Stimulated activated CD4-positive, alpha-beta T cell treated with anti-CD3 and anti-CD28 coated beads, Interleukin-12 subunit alpha, Interleukin-12 subunit beta, amount 100 ng/mL, for 48 hours (primary cell): Measurements from ENCODE around the gene TEX19.

ENCODE experiments used
- DNase-seq, 3 donors: peaks; one replicate each; pipeline ENCODE4 v3.0.0-alpha.2; 2020; ENCODE audit warnings: low read depth in 2 of 3, low spot score in 1 of 3

Gene TEX19

GRCh38 chr17:82388922-82389283 is 29.9 kb downstream of the TEX19 start:
- DNase-seq, result no peak

DNA sequence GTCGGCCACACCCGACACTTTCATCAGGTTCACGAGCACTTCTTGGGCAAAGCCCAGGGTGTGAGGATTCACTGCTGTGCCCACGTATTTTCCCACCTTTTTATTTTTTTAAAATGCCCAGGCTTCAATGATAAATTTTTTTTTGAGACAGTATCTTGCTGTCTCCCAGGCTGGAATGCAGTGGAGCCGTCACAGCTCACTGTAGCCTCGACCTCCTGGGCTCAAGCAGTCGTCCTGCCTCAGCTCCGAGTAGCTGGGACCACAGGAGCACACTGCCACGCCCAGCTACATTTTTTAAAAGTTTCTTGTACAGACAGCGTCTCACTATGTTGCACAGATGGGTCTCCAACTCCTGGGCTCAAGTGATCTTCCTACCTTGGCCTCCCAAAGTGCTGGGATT is 30.3 kb downstream of the TEX19 start:
- DNase-seq, result no peak

- DNase-seq, result no peak
Measured at GRCh38 chr17:82390015-82390859, 31.2 kb downstream of the TEX19 start.

DNA sequence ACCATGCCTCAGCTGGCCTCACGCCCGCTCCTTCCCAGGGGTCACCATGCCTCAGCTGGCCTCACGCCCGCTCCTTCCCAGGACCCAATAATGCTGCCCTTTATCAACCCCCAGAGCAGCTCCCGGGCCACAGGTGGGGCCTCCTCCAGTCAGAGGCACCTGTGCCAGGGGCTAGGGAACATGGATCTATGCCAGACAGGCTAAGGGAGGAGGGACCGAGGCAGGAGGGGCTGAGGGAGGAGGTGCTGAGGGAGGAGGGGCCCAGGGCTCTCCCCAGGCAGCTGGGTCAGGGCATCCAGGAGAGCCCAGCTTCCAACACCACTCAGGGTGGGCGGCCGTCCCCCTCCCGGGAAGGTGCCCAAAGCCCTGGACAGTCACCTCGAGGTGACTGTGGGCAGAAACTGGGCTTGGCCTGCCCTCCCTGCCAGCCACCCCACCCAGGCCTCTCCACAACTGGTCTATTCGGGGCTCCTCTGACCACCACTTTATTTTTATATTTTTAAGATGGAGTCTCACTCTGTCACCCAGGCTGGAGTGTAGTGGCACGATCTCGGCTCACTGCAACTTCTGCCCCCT is 31.9 kb downstream of the TEX19 start:
- DNase-seq, result no peak

- DNase-seq, result no peak
Measured at GRCh38 chr17:82391496-82392066, 32.5 kb downstream of the TEX19 start.

DNA sequence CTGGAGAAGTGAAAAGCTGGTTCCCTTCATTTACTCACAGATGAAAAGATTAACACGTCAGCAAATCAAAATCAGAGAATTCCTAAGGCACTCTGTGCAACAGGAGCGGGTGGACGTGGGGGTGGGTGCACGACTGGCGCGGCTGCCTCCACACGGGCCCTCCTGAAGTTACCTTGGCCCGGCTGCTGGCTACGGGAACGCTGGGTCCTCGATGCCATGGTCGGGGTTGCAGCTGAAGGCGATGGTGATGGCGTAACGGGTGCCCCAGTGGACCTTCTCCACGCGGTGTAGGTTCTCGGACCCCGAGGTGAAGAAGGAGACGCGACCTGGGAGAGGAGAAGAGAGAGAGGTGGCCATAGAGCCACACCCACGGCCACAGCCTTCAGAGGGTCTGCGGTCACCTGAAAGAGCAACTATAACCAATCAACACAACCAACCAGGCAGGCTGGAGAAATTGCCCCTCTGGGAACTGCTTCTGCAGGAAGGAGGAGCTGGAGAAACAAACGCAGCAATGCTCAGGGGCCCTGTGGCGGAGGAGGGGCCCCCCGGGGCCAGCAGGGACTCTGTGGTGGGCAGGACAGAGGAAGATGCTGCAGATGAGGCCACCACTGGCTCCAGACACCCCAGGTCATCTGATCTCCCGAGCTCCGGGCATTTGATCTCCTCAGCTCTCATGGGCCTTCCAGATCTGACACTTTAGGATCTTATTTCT is 33.3 kb downstream of the TEX19 start:
- DNase-seq, result no peak

DNA sequence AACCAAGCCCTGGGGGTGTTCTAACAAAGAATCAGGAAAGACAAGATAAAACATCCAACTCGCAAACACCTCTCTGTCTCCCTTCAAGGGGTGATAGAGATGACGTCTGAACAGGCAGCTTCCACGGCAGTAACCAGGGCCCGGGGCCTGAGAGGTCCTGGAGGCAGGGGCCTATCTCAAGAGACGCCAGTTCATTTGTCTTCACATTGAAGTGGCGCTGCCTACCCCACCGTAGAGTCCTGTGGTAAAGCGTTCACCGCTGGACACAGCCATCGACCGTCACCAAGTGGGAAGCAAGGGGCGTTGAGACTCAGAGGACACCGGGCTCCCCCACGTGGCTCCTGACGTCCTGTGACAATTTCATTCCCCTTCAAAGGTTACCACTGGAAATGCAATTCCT is 33.9 kb downstream of the TEX19 start:
- no peak for DNase-seq

- no peak for DNase-seq
Measured at GRCh38 chr17:82394278-82394677, 35.2 kb downstream of the TEX19 start.

DNA sequence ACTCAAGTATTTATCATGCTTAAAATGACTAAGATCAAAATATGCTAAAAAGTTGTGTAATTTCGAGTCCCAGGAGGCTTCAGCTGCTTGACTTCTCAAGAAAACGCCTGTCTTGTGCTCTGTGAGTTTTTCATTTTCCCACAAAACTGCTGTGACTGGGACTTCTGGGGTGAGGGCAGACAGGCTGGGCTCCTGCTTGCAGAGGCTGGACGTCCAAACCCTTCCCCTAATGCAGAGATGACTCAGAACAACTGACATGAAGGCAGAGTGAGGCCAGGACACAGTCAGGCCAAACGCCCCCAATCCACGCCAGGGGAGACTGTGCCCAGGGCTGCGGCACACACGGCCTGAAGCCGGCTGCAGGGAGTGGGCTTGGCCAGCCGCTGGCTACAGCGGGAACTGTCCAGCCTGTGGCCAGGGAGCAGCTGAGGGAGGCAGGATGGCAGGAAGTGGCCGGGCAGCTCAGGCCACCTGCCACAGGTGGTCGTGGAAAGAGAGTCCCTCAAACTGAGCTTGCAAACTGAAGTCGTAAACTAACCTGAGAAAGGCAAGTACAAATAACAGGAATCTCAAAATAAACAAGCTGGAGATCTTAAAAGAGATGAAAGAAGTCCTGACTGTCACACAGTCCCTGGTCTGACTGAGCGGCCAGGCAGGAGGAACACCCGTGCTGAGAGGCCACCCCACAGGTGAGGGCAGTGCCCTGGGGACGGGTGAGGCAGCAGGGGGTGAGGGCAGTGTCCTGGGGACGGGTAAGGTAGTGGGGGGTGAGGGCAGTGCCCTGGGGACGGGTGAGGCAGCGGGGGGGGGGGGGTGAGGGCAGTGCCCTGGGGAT is 37.8 kb downstream of the TEX19 start:
- no peak for DNase-seq

DNA sequence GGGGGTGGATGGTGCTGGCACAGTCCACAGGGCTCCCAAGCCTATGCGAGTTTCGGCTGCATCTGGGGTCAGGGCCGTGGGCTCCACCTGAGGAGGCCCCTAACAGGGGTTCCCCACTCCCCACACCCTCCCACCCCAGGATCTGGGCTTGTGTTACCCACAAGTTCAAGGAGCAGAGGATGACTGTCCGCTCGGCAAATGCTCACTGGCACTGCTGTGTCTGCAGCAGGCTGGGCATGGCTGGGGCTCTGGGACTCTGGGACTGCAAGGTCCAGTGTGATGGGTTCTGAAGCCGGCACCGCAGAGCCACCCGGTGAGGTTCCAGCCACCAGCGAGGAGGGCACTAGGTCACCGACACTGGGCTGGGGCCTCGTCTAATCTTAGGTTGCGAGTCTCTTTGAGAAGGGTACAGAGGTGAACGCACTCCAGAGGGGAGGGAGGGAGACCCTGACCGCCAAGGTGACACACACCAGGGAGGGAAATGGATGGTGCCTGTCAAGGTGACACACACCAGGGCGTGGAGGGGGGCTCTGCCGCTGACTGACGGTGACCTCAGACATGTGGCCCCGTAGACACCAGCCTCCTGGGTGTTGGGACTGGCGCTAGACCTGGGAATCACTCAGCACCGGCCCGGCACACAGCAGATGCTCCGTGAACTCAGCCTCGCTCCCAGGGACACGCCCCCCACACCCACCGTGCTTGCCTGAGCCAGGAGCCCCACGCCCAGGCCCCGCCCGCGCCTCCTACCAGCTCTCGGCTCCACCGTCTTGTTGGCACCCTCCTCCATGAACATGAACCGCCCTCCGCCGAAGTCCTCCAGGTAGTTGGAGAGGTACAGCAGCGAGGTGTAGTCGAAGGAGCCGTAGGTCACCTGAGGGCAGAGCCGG is 38.6 kb downstream of the TEX19 start:
- no peak for DNase-seq

GRCh38 chr17:82399041-82399441 is 40.0 kb downstream of the TEX19 start:
- DNase-seq, result no peak

DNA sequence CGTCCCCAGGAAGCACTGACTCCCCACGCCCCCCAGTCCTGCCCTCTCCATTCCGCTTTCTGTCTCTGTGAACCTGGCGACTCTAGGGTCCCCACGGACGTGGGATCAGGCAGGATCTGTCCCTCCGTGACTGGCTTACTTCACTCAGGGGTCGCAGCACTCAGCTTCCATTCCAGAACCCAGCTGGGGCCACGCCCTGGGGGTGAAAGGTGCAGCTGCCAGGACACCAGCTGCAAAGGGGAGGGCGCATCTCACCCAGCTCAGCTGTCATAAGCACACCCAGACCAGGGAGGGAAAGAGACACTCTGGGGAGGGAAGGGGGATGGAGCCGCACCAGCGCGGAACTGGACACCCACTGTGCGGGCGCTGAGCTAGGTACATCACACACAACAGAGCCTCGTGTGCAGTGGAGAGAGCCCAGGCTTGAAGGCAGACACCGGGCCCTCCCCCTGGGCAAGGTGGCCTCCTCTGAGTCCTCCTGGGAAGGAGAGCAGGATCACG is 40.6 kb downstream of the TEX19 start:
- DNase-seq, result no peak

DNA sequence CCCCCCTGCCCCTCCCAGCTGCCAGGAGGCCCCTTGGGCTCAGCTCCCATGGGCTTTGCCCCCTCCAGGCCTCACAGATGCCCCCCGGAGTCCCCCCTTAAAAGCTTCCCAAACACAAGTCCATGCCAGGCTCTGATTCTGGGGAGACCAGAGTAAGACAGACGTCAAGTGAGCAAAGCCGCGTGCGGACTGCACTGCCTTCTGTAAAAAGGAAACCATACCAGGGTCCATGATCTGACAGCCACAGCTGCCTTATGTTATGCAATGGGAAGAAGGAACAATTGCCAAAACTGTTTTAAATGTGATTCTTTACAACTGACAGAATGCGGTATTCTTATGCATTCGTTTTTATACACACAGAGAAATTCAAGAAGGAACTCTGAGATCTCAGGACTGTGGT is 41.2 kb downstream of the TEX19 start:
- DNase-seq, result no peak

DNA sequence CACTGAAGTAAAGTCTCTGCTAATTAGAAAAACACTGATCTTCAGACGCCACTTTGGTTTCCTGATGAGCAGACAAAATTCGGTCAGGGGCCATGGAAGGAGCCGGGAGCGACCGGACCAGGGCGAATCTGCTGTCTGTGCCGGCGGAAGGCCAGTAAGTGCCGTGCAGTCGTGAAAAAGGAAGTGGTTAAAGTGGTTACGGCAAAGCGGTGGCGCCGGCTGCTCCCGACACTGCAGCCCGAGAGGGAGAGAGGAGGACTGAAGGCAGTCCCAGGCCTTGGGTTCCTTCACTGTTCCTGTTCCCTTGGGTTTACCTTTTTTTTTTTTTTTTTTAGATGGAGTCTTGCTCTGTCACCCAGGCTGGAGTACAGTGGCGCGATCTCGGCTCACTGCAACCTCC is 41.8 kb downstream of the TEX19 start:
- DNase-seq, result peak; percentile 28 to 48 (median 30)

- DNase-seq, result no peak
Measured at GRCh38 chr17:82402865-82403264, 43.8 kb downstream of the TEX19 start.

DNA sequence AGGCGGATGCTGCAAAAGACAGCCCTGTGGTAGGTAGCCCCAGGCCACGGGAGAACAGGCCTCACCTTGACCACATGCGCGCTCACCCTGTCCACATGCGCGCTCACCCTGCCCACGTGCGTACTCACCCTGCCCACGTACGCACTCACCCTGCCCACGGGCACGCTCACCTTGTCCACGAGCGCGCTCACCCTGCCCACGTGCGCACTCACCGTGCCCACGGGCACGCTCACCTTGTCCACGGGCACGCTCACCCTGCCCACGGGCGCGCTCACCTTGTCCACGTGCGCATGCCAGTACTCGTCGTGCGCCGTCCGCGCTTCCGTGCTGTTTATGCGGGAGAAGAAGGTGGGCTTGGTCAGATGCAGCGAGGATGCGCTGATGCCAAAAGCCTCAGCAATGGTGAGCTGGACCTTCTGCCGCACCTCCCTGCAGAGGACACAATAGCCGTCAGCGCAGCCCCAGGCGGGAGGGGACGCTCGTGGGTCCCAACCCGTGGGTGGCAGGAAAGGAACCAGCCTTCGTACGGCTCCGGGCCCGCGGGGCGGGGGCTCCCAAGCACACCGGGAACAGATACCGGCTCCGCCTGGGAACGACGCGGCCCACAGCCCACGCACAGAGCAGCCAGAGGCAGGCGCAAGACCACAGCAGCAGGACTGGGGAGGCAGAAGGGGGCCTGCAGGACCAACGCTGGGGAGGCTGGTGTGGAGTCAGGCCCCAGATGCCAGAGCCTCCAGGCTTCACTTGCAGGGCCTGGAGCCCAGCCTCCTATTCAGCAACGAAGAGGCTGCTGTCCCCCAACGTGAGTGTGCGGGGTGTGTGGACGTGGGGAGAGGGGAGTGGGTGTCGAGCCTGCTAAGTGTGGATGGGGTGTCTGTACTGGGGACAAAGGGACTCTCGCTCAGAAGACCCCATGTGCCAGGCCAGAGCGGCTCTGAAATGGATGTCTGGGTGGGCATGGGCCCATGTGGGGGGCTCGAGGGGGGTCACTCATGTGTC is 44.9 kb downstream of the TEX19 start:
- DNase-seq, result no peak

GRCh38 chr17:82405051-82405450 is 46.0 kb downstream of the TEX19 start:
- DNase-seq, result no peak

- DNase-seq, result no peak
Measured at GRCh38 chr17:82406131-82406671, 47.2 kb downstream of the TEX19 start.
